HepG2 (cell line): Measurements from ENCODE around the gene PIGA. TPM values are rescaled to one million over a fixed set of nuclear protein-coding genes. Genes with fewer than 3 reads are reported as not detected.

Experiments used
- ATAC-seq: fragments of 200-7000 bp; cut with Tn5 transposase; 3 replicates; pipeline ENCODE4 v1.9.1; 2020; ENCODE audit warnings: mild to moderate bottlenecking, moderate library complexity
- BruUV-seq: library from RNA; stranded (reverse); fragments of 400-500 nt; replicated peaks from 2 replicates; lab custom pipeline; 2021; lab: Mats Ljungman, UMichigan
- CTCF ChIA-PET: fragments of 300-600 bp; formaldehyde crosslinking; extraction: SDS; loops from one replicate; lab custom pipeline; 2021; ENCODE audit warnings: low total read pairs, inconsistent platforms, low intra/inter-chr PET ratio; lab: Yijun Ruan, JAX
- POLR2A ChIA-PET: fragments of 350-600 bp; sonication (Branson Sonifier 250); formaldehyde crosslinking; loops from one replicate; lab custom pipeline; 2020; ENCODE audit warnings: antibody characterized with exemption, inconsistent platforms; lab: Yijun Ruan, JAX
- DNase-seq: peaks from one replicate; pipeline ENCODE4 v3.0.0-alpha.2; 2015; ENCODE audit warnings: low spot score
- FAIRE-seq: peaks from 3 replicates; lab custom pipeline; 2011; peaks lifted over from hg19 to GRCh38; lab: Jason Lieb, UNC
- H2AFZ ChIP-seq: one replicate; pipeline ENCODE4 v1.6.1; 2011; ENCODE audit warnings: low read length, inconsistent platforms
- H3K27ac ChIP-seq: fragments of 300-600 bp; 3 replicates; pipeline ENCODE4 v1.8.0; 2011; ENCODE audit warnings: mixed run types, mild to moderate bottlenecking, mixed read lengths, low read length, inconsistent platforms; ENCODE audit not compliant: insufficient read depth; ENCODE audit errors: extremely low read length
- H3K27me3 ChIP-seq, 2 experiments: fragments of 200-600 bp in 1 of 2; 2 replicates in 1 of 2; 3 replicates in 1 of 2; pipeline versions ENCODE4 v1.6.0 to v1.8.0; 2011; ENCODE audit warnings: low read length in 2 of 2, mild to moderate bottlenecking in 2 of 2, moderate library complexity in 2 of 2, inconsistent platforms in 1 of 2; ENCODE audit not compliant: insufficient read depth in 2 of 2, control insufficient read depth in 1 of 2
- H3K36me3 ChIP-seq, 2 experiments: fragments of 200-600 bp in 1 of 2; replicated peaks in 1 of 2; 2 replicates in 1 of 2; 3 replicates in 1 of 2; pipeline versions ENCODE4 v1.5.1 to v1.8.0; 2011; ENCODE audit warnings: low read length in 2 of 2, inconsistent platforms in 1 of 2; ENCODE audit not compliant: insufficient read depth in 2 of 2, control insufficient read depth in 1 of 2
- H3K4me1 ChIP-seq: 2 replicates; pipeline ENCODE4 v1.5.1; 2012; ENCODE audit warnings: low read length, inconsistent platforms; ENCODE audit not compliant: insufficient read depth
- H3K4me2 ChIP-seq: 2 replicates; pipeline ENCODE4 v1.6.0; 2011; ENCODE audit warnings: low read depth, low read length, inconsistent platforms
- H3K4me3 ChIP-seq, 3 experiments: fragments of 200-600 bp in 1 of 3; sonication (generic), shearing (Covaris generic) in 1 of 3; replicated peaks in 1 of 3; 2 replicates each; pipeline ENCODE4 v1.5.1; 2011 to 2016; ENCODE audit warnings: low read length in 3 of 3, inconsistent platforms in 2 of 3, low read depth in 2 of 3, mild to moderate bottlenecking in 2 of 3, control low read depth in 1 of 3, mixed read lengths in 1 of 3; ENCODE audit not compliant: insufficient read depth in 1 of 3
- H3K79me2 ChIP-seq: one replicate; pipeline ENCODE4 v1.6.1; 2011; ENCODE audit warnings: low read length, inconsistent platforms; ENCODE audit not compliant: insufficient read depth
- H3K9ac ChIP-seq: 2 replicates; pipeline ENCODE4 v1.6.0; 2011; ENCODE audit warnings: mild to moderate bottlenecking, low read depth, low read length, inconsistent platforms; ENCODE audit not compliant: insufficient read depth
- H3K9me3 ChIP-seq: 2 replicates; pipeline ENCODE4 v1.5.1; 2012; ENCODE audit warnings: mild to moderate bottlenecking, low read length
- H4K20me1 ChIP-seq: 2 replicates; pipeline ENCODE4 v1.6.0; 2011; ENCODE audit warnings: inconsistent platforms, mild to moderate bottlenecking, low read length, moderate library complexity; ENCODE audit not compliant: insufficient read depth
- ATF6 ChIP-seq: sonication (generic); formaldehyde crosslinking; conservative IDR thresholded peaks from 2 replicates; pipeline ENCODE4 v1.4.0; 2020; ENCODE audit warnings: missing genetic modification reagents
- CAMTA2 ChIP-seq: sonication (generic); formaldehyde crosslinking; IDR thresholded peaks from 2 replicates; pipeline ENCODE4 v1.4.0; 2020; ENCODE audit warnings: mild to moderate bottlenecking, missing genetic modification reagents, borderline replicate concordance
- CREM ChIP-seq, 2 experiments: sonication (generic) in 1 of 2; formaldehyde crosslinking in 1 of 2; IDR thresholded peaks; 2 replicates each; pipeline versions ENCODE4 v1.4.0 to v1.6.1; 2016 to 2020; ENCODE audit warnings: antibody characterized with exemption in 1 of 2, mild to moderate bottlenecking in 1 of 2, missing genetic modification reagents in 1 of 2
- DNMT3B ChIP-seq: conservative IDR thresholded peaks from 2 replicates; pipeline ENCODE4 v1.6.1; 2016; ENCODE audit warnings: missing biosample characterization, control low read depth
- HOXA5 ChIP-seq: sonication (generic); formaldehyde crosslinking; IDR thresholded peaks from 2 replicates; pipeline ENCODE4 v1.4.0; 2020; ENCODE audit warnings: missing genetic modification reagents
- MTA3 ChIP-seq: sonication (generic); formaldehyde crosslinking; IDR thresholded peaks from 2 replicates; pipeline ENCODE4 v1.4.0; 2020; ENCODE audit warnings: missing genetic modification reagents
- PAXIP1 ChIP-seq: sonication (generic); formaldehyde crosslinking; conservative IDR thresholded peaks from 2 replicates; pipeline ENCODE4 v1.4.0; 2020; ENCODE audit warnings: mild to moderate bottlenecking, missing genetic modification reagents, moderate library complexity
- SAFB2 ChIP-seq: sonication (generic); formaldehyde crosslinking; IDR thresholded peaks from 2 replicates; pipeline ENCODE4 v1.5.1; 2020; ENCODE audit warnings: missing genetic modification reagents, low read depth, mild to moderate bottlenecking, borderline replicate concordance
- XRCC5 ChIP-seq: fragments of 200-400 bp; formaldehyde crosslinking; optimal IDR thresholded peaks from 2 replicates; pipeline ENCODE3; 2017; ENCODE audit warnings: mild to moderate bottlenecking, low read length
- ZNF180 ChIP-seq: sonication (generic); formaldehyde crosslinking; IDR thresholded peaks from 2 replicates; pipeline ENCODE4 v1.4.0; 2020; ENCODE audit warnings: low read depth, missing genetic modification reagents, borderline replicate concordance
- ZNF567 ChIP-seq: sonication (generic); formaldehyde crosslinking; IDR thresholded peaks from 2 replicates; pipeline ENCODE4 v1.8.1; 2023; ENCODE audit warnings: mild to moderate bottlenecking, missing genetic modification reagents, borderline replicate concordance
- WGBS: methylation state at CpG from one replicate; pipeline ENCODE4 v1.1.6; 2017; ENCODE audit warnings: low lambda C conversion rate; 5-methylcytosine and 5-hydroxymethylcytosine counted together
- in situ Hi-C: cut with HindIII; loops from 2 replicates; pipeline ENCODE4 v1.10.0; 2017; ENCODE audit warnings: low pct_unique_long_range_greater_than_20kb; ENCODE audit not compliant: extremely low pct_ligation_motif_present
- intact Hi-C: fragments of 100-400 bp; cut with micrococcal nuclease; formaldehyde crosslinking; loops from one replicate; pipeline ENCODE4 v1.10.0; 2022; ENCODE audit not compliant: unreplicated experiment
- polyA plus RNA-seq, 8 experiments: library from polyadenylated mRNA; depleted of rRNA in 3 of 8; stranded (reverse) in 7 of 8; unstranded in 1 of 8; fragments of >200 nt; fragmentation: Illumina TruSeq in 4 of 8; extraction: Trizol in 4 of 8; gene quantifications; 2 replicates each; pipeline versions ENCODE4 v1.2.1 to v1.2.3, GENCODE V29; 2011 to 2016; ENCODE audit warnings: low read depth in 4 of 8, missing spikeins in 1 of 8, mixed read lengths in 1 of 8; ENCODE audit not compliant: insufficient read depth in 1 of 8
- total RNA-seq, 5 experiments: library from RNA; depleted of rRNA; stranded (reverse); fragments of >200 nt; fragmentation: Illumina TruSeq; extraction: Trizol; gene quantifications; 2 replicates each; pipeline ENCODE4 v1.2.3, GENCODE V29; 2016; ENCODE audit warnings: low read depth in 1 of 5
- TF ChIP-seq, protein P1 (sequence below): sonication (generic); formaldehyde crosslinking; IDR thresholded peaks from 2 replicates; pipeline ENCODE4 v1.4.0; 2020; ENCODE audit warnings: missing genetic modification reagents

Gene PIGA
- total and polyA plus RNA-seq, 2 of the 13 experiments (the other 11 are each of a cell fraction or from before 2014, with no cell fraction given) = 6.0 to 13.0 TPM

- no peaks in the 10 kb centered on the region for H4K20me1 ChIP-seq
- H2AFZ ChIP-seq = no peak overlapping the region
- no peaks in the 10 kb centered on the region for H3K4me1 ChIP-seq
- H3K27me3 ChIP-seq = no peaks in the 10 kb centered on the region
- CTCF ChIA-PET = no interaction called here
- no peak overlapping the region for H3K4me2 ChIP-seq
- intact Hi-C loops (no loop called here), in situ Hi-C loops (no loop called here)
- H3K36me3 ChIP-seq = no peaks in the 10 kb centered on the region
- DNase-seq = no peak
- no peaks in the 10 kb centered on the region for H3K79me2 ChIP-seq
- no peak overlapping the region for H3K4me3 ChIP-seq
- no peak overlapping the region for H3K27ac ChIP-seq
- FAIRE-seq = no peak
- H3K9me3 ChIP-seq = no peaks in the 10 kb centered on the region
- ATAC-seq = no peak
- H3K9ac ChIP-seq = no peak overlapping the region
- BruUV-seq = no TSS peak
- POLR2A ChIA-PET = no interaction called here
- WGBS = 92% methylated on average over 9 of the region's 9 CpGs
- no peak for TF ChIP-seq PAXIP1 (CRISPR knock-in tag)
- no peak for TF ChIP-seq HOXA5 (CRISPR knock-in tag)
- TF ChIP-seq SAFB2 (CRISPR knock-in tag) = no peak
- TF ChIP-seq CREM (IDR thresholded peaks at IDR 0.05) = no peak
- TF ChIP-seq CREM (CRISPR knock-in tag; IDR thresholded peaks at IDR 0.05) = no peak
- no peak for TF ChIP-seq MTA3 (CRISPR knock-in tag)
- no peak for TF ChIP-seq XRCC5
- TF ChIP-seq ZNF180 = no peak
- TF ChIP-seq, protein P1, sequence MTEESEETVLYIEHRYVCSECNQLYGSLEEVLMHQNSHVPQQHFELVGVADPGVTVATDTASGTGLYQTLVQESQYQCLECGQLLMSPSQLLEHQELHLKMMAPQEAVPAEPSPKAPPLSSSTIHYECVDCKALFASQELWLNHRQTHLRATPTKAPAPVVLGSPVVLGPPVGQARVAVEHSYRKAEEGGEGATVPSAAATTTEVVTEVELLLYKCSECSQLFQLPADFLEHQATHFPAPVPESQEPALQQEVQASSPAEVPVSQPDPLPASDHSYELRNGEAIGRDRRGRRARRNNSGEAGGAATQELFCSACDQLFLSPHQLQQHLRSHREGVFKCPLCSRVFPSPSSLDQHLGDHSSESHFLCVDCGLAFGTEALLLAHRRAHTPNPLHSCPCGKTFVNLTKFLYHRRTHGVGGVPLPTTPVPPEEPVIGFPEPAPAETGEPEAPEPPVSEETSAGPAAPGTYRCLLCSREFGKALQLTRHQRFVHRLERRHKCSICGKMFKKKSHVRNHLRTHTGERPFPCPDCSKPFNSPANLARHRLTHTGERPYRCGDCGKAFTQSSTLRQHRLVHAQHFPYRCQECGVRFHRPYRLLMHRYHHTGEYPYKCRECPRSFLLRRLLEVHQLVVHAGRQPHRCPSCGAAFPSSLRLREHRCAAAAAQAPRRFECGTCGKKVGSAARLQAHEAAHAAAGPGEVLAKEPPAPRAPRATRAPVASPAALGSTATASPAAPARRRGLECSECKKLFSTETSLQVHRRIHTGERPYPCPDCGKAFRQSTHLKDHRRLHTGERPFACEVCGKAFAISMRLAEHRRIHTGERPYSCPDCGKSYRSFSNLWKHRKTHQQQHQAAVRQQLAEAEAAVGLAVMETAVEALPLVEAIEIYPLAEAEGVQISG (CRISPR knock-in tag) = no peak
- no peak for TF ChIP-seq ZNF567
- TF ChIP-seq DNMT3B (CRISPR knock-in tag) = no peak
- TF ChIP-seq CAMTA2 (CRISPR knock-in tag) = no peak
- TF ChIP-seq ATF6 (CRISPR knock-in tag) = no peak
These were observed 31.4 kb upstream of the PIGA start for GRCh38 chrX:15366506-15367352.
